ENCODE results near the gene FN1.

DNA sequence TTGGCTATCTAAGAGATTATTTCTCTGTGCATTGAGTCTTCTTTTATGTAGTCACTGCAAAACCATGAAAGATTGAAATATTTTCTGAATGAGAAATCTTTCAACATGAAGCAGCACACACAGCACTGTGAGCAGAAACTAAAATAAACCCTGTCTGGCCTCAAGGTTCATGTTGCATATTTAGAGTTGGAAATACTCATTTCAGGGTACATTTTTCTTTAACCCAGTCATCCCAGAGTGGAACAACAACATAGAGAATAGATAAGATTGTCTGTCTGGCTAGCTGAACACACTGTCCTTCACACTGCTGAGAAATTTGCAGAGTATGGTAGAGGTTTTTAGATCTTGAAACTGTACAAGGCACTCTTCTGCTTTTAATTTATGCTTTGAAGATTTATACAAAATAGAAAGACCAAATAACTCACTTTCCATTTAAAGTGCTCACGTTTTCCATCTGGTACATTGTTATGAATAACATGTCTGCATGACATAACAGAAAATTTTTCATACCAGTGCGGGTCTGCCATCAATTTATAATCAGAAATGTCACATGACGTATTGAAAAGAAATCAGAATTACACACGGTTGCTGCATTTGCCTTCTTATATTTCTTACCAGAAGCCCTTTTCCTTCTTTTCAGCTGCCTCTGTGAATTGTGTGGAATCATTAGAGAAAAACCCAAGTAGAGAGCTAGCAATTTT, 25.0 kb upstream of the FN1 start:
- TF ChIP-seq HEYL (CRISPR knock-in tag; IDR thresholded peaks at IDR 0.05) (no peak), TP53 (CRISPR knock-in tag; IDR thresholded peaks at IDR 0.05) (no peak), ZNF302 (CRISPR knock-in tag; IDR thresholded peaks at IDR 0.05) (no peak), GATA3 (IDR thresholded peaks at IDR 0.05; ENCODE audit: borderline replicate concordance) (no peak), FOSB (CRISPR knock-in tag; IDR thresholded peaks at IDR 0.05) (no peak), RAD21 (conservative IDR thresholded peaks at IDR 0.05 in 1 of 2, IDR thresholded peaks at IDR 0.05 in 1 of 2) (no peak)
- TF ChIP-seq, protein P1, sequence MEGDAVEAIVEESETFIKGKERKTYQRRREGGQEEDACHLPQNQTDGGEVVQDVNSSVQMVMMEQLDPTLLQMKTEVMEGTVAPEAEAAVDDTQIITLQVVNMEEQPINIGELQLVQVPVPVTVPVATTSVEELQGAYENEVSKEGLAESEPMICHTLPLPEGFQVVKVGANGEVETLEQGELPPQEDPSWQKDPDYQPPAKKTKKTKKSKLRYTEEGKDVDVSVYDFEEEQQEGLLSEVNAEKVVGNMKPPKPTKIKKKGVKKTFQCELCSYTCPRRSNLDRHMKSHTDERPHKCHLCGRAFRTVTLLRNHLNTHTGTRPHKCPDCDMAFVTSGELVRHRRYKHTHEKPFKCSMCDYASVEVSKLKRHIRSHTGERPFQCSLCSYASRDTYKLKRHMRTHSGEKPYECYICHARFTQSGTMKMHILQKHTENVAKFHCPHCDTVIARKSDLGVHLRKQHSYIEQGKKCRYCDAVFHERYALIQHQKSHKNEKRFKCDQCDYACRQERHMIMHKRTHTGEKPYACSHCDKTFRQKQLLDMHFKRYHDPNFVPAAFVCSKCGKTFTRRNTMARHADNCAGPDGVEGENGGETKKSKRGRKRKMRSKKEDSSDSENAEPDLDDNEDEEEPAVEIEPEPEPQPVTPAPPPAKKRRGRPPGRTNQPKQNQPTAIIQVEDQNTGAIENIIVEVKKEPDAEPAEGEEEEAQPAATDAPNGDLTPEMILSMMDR (IDR thresholded peaks at IDR 0.05), result no peak
- TF ChIP-seq, protein P2, sequence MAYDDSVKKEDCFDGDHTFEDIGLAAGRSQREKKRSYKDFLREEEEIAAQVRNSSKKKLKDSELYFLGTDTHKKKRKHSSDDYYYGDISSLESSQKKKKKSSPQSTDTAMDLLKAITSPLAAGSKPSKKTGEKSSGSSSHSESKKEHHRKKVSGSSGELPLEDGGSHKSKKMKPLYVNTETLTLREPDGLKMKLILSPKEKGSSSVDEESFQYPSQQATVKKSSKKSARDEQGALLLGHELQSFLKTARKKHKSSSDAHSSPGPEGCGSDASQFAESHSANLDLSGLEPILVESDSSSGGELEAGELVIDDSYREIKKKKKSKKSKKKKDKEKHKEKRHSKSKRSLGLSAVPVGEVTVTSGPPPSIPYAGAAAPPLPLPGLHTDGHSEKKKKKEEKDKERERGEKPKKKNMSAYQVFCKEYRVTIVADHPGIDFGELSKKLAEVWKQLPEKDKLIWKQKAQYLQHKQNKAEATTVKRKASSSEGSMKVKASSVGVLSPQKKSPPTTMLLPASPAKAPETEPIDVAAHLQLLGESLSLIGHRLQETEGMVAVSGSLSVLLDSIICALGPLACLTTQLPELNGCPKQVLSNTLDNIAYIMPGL (CRISPR knock-in tag; IDR thresholded peaks at IDR 0.05; ENCODE audit: borderline replicate concordance), result no peak

Data from A549 (cell line).